H1 (cell line): ENCODE data around the gene EVI2A. TPM values are rescaled to one million over a fixed set of nuclear protein-coding genes. Genes with fewer than 3 reads are reported as not detected.

Experiments used
- BCL11A ChIP-seq, 2 experiments: IDR thresholded peaks; one replicate each; pipeline ENCODE4 v1.6.1; 2011; ENCODE audit warnings: low read depth in 2 of 2, low read length in 2 of 2, mild to moderate bottlenecking in 2 of 2
- CBX5 ChIP-seq: fragments of 300-800, 300-1000 bp; sonication (generic); IDR thresholded peaks from 2 replicates; pipeline ENCODE4 v1.7.1; 2016; ENCODE audit warnings: antibody characterized with exemption, low read length, low read depth
- CBX8 ChIP-seq: fragments of 300-800, 300-1000 bp; sonication (generic); IDR thresholded peaks from 2 replicates; pipeline ENCODE4 v1.7.1; 2016; ENCODE audit warnings: low read depth, low read length, borderline replicate concordance
- CEBPB ChIP-seq: IDR thresholded peaks from 2 replicates; pipeline ENCODE4 v1.6.1; 2012; ENCODE audit warnings: low read depth, low read length
- CHD2 ChIP-seq: IDR thresholded peaks from 2 replicates; pipeline ENCODE4 v1.6.1; 2012; ENCODE audit warnings: low read length, improper control_type of control experiment
- CTBP2 ChIP-seq: IDR thresholded peaks from 2 replicates; pipeline ENCODE4 v1.7.0; 2011; ENCODE audit warnings: borderline replicate concordance, mild to moderate bottlenecking, moderate library complexity, mixed read lengths, low read length; ENCODE audit not compliant: insufficient read depth, insufficient read length
- CTCF ChIP-seq, 3 experiments: IDR thresholded peaks; 1 replicate in 2 of 3; 2 replicates in 1 of 3; pipeline versions ENCODE4 v1.5.1 to v1.6.1; 2011; ENCODE audit warnings: low read length in 3 of 3, mild to moderate bottlenecking in 3 of 3, inconsistent platforms in 2 of 3, low read depth in 1 of 3, moderate library complexity in 1 of 3; ENCODE audit not compliant: insufficient read depth in 1 of 3; ENCODE audit errors: control extremely low read depth in 1 of 3
- EP300 ChIP-seq, 2 experiments: IDR thresholded peaks; 1 replicate in 1 of 2; 2 replicates in 1 of 2; pipeline ENCODE4 v1.6.1; 2011 to 2012; ENCODE audit warnings: low read depth in 2 of 2, low read length in 2 of 2, mild to moderate bottlenecking in 2 of 2, borderline replicate concordance in 1 of 2, inconsistent platforms in 1 of 2, moderate library complexity in 1 of 2
- JUN ChIP-seq: IDR thresholded peaks from 2 replicates; pipeline ENCODE4 v1.6.1; 2011; ENCODE audit warnings: low read depth, mild to moderate bottlenecking, improper control_type of control experiment, low read length
- MAFK ChIP-seq: IDR thresholded peaks from 2 replicates; pipeline ENCODE4 v1.6.1; 2012; ENCODE audit warnings: low read depth, mild to moderate bottlenecking, improper control_type of control experiment, low read length
- POLR2A ChIP-seq, 2 experiments: IDR thresholded peaks; 1 replicate in 1 of 2; 2 replicates in 1 of 2; pipeline ENCODE4 v1.6.1; 2011; ENCODE audit warnings: low read depth in 2 of 2, low read length in 2 of 2, mild to moderate bottlenecking in 2 of 2; ENCODE audit errors: control extremely low read depth in 1 of 2
- RFX5 ChIP-seq: IDR thresholded peaks from 2 replicates; pipeline ENCODE4 v1.6.1; 2011; ENCODE audit warnings: low read depth, low read length, improper control_type of control experiment, borderline replicate concordance
- RXRA ChIP-seq: IDR thresholded peaks from 2 replicates; pipeline ENCODE4 v1.6.1; 2011; ENCODE audit warnings: low read depth, mild to moderate bottlenecking, low read length, moderate library complexity; ENCODE audit not compliant: insufficient read depth
- SIRT6 ChIP-seq: IDR thresholded peaks from one replicate; pipeline ENCODE4 v1.7.1; 2012; ENCODE audit warnings: low read length, inconsistent platforms
- SIX5 ChIP-seq: IDR thresholded peaks from 2 replicates; pipeline ENCODE4 v1.6.1; 2011; ENCODE audit warnings: mild to moderate bottlenecking, low read depth, low read length
- SP1 ChIP-seq: IDR thresholded peaks from 2 replicates; pipeline ENCODE4 v1.6.1; 2011; ENCODE audit warnings: low read depth, low read length
- SP4 ChIP-seq: IDR thresholded peaks from 2 replicates; pipeline ENCODE4 v1.6.1; 2012; ENCODE audit warnings: low read length, inconsistent platforms
- SUZ12 ChIP-seq: fragments of 200-600 bp; sonication (generic); IDR thresholded peaks from 2 replicates; pipeline ENCODE4 v1.6.1; 2012; ENCODE audit warnings: mild to moderate bottlenecking, inconsistent platforms, low read length, moderate library complexity, mixed read lengths
- TCF12 ChIP-seq: IDR thresholded peaks from 2 replicates; pipeline ENCODE4 v1.6.1; 2011; ENCODE audit warnings: low read depth, mild to moderate bottlenecking, low read length
- TEAD4 ChIP-seq: IDR thresholded peaks from 2 replicates; pipeline ENCODE4 v1.6.1; 2012; ENCODE audit warnings: low read depth, low read length, inconsistent platforms, mixed read lengths
- polyA plus RNA-seq, 7 experiments: library from polyadenylated mRNA; depleted of rRNA in 3 of 7; stranded (reverse) in 5 of 7; unstranded in 2 of 7; fragments of >200 nt in 5 of 7; fragments of 200-250 nt in 2 of 7; gene quantifications; 1 replicate in 5 of 7; 2 replicates in 1 of 7; 4 replicates in 1 of 7; pipeline versions ENCODE4 v1.2.1 to v1.2.3, GENCODE V29; 2011 to 2013; ENCODE audit warnings: missing spikeins in 2 of 7, mixed read lengths in 2 of 7
- total RNA-seq: library from RNA; stranded (reverse); fragmentation: NEBNext Ultra II Directional; extraction: Animal tissue kit (Norgen Biotek cat#: 25700); gene quantifications from 2 replicates; pipeline ENCODE4 v1.2.1, GENCODE V29; 2021
- TF ChIP-seq, protein P1 (sequence below): IDR thresholded peaks from 2 replicates; pipeline ENCODE4 v1.6.1; 2011; ENCODE audit warnings: low read length, improper control_type of control experiment
- TF ChIP-seq, protein P2 (sequence below): IDR thresholded peaks from 2 replicates; pipeline ENCODE4 v1.6.1; 2012; ENCODE audit warnings: inconsistent platforms
- TF ChIP-seq, protein P3 (sequence below): IDR thresholded peaks from 2 replicates; pipeline ENCODE4 v1.6.1; 2011; ENCODE audit warnings: low read depth, mild to moderate bottlenecking, low read length; ENCODE audit not compliant: insufficient read depth

Gene EVI2A
- total and polyA plus RNA-seq, 2 of the 8 experiments (the other 6 are each of a cell fraction or from before 2014, with no cell fraction given), result not detected

GRCh38 chr17:31269578-31269983 is 51.8 kb downstream of the EVI2A start (continued):
- no peak for TF ChIP-seq EP300 (IDR thresholded peaks at IDR 0.05; ENCODE audit: borderline replicate concordance in 1 of 2, low read depth in 2 of 2, low read length in 2 of 2)
- no peak for TF ChIP-seq SUZ12
- no peak for TF ChIP-seq CHD2
- TF ChIP-seq TCF12, result no peak
- TF ChIP-seq SP4, result no peak
- TF ChIP-seq CTBP2, result no peak
- TF ChIP-seq, protein P1, sequence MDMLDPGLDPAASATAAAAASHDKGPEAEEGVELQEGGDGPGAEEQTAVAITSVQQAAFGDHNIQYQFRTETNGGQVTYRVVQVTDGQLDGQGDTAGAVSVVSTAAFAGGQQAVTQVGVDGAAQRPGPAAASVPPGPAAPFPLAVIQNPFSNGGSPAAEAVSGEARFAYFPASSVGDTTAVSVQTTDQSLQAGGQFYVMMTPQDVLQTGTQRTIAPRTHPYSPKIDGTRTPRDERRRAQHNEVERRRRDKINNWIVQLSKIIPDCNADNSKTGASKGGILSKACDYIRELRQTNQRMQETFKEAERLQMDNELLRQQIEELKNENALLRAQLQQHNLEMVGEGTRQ, result peak; percentile 79
- TF ChIP-seq, protein P2, sequence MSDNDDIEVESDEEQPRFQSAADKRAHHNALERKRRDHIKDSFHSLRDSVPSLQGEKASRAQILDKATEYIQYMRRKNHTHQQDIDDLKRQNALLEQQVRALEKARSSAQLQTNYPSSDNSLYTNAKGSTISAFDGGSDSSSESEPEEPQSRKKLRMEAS, result no peak; the same call in 1 of the 2 replicates
- TF ChIP-seq CBX5, result no peak
- no peak for TF ChIP-seq CTCF (IDR thresholded peaks at IDR 0.05; ENCODE audit: control extremely low read depth in 1 of 3, insufficient read depth in 1 of 3, low read depth in 1 of 3, low read length in 3 of 3)
- peak; percentile 81 for TF ChIP-seq SP1
- TF ChIP-seq TEAD4, result peak; percentile 94
- TF ChIP-seq RXRA, result no peak
- TF ChIP-seq RFX5, result no peak
- TF ChIP-seq JUN, result no peak
- TF ChIP-seq CBX8, result no peak
- no peak for TF ChIP-seq BCL11A (IDR thresholded peaks at IDR 0.05; ENCODE audit: low read depth in 2 of 2, low read length in 2 of 2)
- no peak for TF ChIP-seq SIX5
- no peak for TF ChIP-seq SIRT6
- peak; percentile 5; the same call in 1 of the 2 replicates for TF ChIP-seq MAFK
- TF ChIP-seq CEBPB, result no peak
- no peak for TF ChIP-seq POLR2A (IDR thresholded peaks at IDR 0.05; ENCODE audit: control extremely low read depth in 1 of 2, low read depth in 2 of 2, low read length in 2 of 2)
- TF ChIP-seq, protein P3, sequence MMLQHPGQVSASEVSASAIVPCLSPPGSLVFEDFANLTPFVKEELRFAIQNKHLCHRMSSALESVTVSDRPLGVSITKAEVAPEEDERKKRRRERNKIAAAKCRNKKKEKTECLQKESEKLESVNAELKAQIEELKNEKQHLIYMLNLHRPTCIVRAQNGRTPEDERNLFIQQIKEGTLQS, result 0 out of 2 replicates have a peak, but pooled peaks have one; percentile 12
